Femur (tissue), 1 donor: ENCODE results near the gene KCNN1.
"Not testable (repeated sequence)": the region's sequence is repeated elsewhere in the genome, so short reads cannot be mapped to it uniquely, and the experiment has no call there.

Source experiments
- DNase-seq: peaks from one replicate; pipeline ENCODE4 v3.0.0-alpha.2; 2017

The KCNN1 gene

GRCh38 chr19:17969096-17969792 lies 2.3 kb downstream of the KCNN1 start:
- DNase-seq: no peak

DNA sequence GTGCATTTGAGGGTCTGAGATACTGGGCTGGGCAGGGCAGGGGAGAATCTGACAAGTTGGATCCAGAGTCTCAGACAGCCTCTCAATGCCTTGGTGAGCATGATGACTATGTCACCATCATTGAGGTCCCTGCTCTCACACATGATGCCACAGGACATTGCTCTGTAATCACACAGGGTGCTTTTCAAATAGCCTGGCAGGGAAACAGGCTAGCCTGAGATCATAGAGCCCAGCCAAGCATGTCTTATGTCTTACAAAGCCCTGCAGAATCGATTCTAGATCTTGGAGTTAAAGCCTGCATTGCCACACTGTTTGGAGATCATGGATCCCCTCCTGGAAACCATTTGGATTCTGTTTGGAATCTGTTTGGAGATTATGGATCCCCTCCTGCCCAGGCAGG lies 5.3 kb downstream of the KCNN1 start:
- DNase-seq: no peak

DNA sequence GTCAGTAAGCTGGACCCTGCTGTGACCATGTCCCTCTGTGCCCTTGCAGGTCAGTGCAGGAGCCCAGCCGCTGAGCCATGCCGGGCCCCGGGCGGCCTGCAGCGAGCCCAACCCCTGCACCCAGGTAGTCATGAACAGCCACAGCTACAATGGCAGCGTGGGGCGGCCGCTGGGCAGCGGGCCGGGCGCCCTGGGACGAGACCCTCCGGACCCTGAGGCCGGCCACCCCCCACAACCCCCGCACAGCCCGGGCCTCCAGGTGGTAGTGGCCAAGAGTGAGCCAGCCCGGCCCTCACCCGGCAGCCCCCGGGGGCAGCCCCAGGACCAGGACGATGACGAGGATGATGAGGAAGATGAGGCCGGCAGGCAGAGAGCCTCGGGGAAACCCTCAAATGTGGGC lies 6.9 kb downstream of the KCNN1 start:
- DNase-seq: no peak

DNA sequence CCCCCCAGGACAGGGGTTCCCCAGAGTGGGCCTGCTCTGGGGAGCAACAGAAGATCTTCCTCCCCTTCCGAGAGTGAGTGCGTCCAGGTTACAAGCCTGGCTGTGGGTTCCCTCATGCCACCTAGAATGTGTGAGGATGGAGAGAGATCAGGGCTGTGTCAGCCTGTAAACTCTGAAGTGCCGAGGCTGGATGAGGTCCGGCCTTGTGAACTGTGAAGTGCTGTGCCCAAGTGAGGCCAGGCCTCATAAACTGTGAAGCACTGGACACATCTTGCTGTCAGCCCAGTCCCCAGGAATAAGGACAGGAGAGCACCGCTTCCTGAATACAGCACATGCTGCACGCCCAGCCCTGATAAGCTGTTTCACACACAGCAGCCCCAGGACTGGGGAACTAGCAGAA lies 7.6 kb downstream of the KCNN1 start:
- DNase-seq: no peak

GRCh38 chr19:17975032-17975431 lies 8.1 kb downstream of the KCNN1 start:
- no peak for DNase-seq

DNA sequence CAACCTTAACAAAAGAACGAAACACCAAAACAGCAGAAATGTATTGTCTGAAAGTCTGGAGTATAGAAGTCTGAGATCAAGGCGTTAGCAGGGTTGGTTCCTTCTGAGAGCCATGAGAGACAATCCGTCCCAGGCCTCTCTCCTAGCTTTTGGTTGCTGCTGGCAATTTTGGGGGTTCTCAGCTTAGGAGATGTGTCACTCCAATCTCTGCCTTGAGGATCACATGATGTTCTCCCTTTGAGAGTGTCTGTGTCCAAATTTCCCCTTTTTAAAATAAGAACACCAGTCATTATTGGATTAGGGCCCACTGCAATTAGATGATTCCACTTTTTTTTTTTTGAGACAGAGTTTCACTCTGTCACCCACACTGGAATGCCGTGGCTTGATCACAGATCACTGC lies 10.1 kb downstream of the KCNN1 start:
- DNase-seq: no peak

DNA sequence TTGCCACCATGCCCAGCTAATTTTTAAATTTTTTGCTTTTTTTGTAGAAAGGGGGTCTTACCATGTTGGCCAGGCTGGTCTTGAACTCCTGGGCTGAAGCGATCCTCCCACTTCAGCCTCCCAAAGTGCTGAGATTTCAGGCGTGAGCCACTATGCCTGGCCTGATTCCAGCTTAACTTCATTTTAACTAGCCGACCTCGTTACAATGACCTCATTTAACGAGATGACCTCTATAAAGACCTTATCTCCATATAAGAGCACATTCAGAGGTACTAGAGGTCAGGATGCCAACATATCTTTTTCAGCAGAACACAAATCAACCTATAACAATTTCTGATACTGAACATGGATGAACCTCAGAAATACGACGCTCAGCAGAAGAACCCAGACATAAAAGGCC lies 10.6 kb downstream of the KCNN1 start:
- DNase-seq: no peak

GRCh38 chr19:17981611-17982010 lies 14.7 kb downstream of the KCNN1 start:
- DNase-seq: no peak

DNA sequence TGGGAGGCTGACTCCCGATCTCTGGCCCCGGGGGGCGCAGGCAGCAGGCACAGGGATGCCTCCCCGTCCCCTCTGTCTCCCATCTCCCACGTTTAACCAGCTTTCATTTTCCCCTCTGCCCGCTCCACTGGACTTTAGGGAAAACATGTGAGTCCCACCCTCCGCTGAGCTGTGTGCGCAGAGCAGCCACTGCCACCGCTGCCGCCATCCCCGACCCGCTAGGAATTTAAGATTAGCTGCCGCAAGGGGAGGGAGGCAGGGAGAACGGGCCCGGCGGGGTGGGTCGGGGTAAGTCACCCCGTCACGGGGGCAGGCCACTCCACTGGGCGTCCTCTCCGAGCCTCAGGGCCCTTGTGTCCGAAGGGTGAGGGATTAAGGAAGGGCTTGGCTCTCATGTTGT lies 15.5 kb downstream of the KCNN1 start:
- no peak for DNase-seq

DNA sequence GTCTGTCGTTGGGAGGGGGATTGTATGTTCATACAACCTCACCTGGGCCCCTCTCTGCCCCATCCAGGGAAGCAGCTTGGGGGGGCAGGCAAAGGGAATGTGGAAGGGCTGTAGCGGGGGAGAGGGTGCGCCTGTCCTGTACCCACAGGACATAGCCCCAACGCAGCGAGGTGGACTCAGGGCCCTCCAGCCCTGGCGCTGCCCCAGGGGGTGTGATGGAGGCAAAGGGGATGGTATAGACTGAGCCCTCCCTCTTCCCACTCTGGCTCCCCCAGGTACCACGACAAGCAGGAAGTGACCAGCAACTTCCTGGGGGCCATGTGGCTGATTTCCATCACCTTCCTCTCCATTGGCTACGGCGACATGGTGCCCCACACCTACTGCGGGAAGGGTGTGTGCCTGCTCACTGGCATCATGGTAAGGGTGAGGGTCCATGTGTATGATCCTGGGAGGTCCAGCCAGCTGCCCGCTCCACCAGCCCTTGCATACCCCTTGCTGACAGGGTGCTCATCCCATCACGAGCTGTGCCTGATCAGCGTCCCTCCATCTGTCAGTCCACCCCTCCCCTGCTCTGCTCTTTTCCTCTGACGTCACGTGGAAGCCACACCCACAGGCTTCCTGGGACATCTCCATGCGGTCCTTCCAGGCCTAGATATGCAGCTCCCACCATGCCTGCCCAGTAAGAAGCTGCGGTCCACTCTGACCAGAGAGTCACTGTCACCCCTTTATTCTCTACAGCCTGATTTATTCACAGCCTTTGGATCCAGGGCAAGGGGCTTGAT lies 18.3 kb downstream of the KCNN1 start:
- no peak for DNase-seq

DNA sequence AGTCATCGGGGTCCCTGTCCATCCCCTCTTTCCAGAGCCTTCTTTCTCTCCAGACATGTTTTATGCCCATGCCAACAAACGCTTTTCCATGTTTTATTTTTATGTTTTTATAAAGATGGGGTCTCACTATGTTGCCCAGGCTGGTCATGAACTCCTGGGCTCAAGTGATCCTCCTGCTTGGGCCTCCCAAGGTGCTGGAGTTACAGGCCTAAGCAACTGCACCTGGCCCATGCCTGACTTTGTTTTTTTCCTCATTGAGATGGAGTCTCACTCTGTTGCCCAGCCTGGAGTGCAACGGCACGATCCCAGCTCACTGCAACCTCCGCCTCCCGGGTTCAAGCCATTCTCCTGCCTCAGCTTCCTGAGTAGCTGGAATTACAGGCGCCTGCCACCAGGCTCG lies 19.7 kb downstream of the KCNN1 start:
- DNase-seq: not testable (repeated sequence)

GRCh38 chr19:17988161-17988560 lies 21.3 kb downstream of the KCNN1 start:
- DNase-seq: no peak

DNA sequence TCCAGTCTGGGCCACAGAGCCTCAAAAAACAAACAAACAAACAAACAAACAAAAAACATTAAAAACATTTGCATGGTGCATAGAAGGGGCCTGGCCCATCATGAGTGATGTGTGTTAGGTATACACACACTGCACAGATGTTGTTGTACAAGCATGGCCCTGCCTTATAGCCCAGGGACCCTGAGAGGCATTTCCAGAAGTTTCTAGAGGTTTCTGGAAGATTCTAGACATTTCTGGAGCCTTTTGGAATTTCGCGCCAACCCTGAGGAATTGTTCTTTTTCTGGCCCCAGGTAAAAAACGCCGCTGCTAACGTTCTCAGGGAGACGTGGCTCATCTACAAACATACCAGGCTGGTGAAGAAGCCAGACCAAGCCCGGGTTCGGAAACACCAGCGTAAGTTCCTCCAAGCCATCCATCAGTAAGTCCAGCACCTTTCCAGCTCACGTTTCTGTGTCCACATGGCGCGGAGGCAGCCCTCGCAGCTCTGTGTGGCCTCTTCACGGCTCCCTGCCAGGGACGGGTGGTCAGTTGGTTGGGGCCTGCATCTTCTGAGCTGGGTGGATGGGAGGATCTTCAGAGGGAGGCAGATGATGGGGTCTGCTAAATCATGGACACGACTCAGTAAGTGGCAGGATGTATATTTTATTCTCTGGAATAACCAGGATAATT lies 22.7 kb downstream of the KCNN1 start:
- no peak for DNase-seq

- DNase-seq: no peak
These were observed 26.3 kb downstream of the KCNN1 start for GRCh38 chr19:17993076-17993813.

- peak; percentile 91 for DNase-seq
These were observed 30.0 kb downstream of the KCNN1 start for GRCh38 chr19:17996826-17997316.

DNA sequence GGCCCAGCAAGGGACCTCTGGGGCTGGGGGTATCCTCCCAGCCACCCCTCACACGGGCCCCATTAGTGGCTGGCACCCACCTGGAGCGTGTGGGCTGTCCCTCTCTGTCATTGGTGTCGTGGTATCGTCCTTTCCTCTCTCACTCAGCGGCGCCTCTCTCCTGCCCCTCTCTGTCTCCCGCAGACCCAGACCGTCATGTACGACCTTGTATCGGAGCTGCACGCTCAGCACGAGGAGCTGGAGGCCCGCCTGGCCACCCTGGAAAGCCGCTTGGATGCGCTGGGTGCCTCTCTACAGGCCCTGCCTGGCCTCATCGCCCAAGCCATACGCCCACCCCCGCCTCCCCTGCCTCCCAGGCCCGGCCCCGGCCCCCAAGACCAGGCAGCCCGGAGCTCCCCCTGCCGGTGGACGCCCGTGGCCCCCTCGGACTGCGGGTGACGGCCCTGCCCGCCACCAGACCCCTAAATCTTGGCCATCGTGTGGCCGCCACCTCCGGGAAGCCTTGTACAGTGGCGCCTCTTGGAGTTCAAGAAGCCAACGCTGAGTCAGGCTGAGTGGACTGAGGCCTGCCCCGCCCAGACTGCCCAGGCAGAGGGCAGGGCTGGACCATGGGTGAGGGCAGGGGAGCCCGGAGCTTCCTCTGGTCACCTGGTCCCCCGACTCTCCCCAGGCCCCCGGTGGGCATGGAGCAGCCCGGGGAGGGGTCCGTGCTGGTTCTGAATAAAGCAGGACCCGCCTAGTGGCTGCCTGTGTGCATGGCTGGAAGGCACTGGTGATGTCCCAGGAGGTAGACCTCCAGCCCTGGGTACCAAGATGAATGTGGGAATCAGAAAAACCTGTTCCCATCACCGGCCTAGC lies 31.3 kb downstream of the KCNN1 start:
- no peak for DNase-seq

GRCh38 chr19:17998827-17999150 lies 31.9 kb downstream of the KCNN1 start:
- DNase-seq: no peak

DNA sequence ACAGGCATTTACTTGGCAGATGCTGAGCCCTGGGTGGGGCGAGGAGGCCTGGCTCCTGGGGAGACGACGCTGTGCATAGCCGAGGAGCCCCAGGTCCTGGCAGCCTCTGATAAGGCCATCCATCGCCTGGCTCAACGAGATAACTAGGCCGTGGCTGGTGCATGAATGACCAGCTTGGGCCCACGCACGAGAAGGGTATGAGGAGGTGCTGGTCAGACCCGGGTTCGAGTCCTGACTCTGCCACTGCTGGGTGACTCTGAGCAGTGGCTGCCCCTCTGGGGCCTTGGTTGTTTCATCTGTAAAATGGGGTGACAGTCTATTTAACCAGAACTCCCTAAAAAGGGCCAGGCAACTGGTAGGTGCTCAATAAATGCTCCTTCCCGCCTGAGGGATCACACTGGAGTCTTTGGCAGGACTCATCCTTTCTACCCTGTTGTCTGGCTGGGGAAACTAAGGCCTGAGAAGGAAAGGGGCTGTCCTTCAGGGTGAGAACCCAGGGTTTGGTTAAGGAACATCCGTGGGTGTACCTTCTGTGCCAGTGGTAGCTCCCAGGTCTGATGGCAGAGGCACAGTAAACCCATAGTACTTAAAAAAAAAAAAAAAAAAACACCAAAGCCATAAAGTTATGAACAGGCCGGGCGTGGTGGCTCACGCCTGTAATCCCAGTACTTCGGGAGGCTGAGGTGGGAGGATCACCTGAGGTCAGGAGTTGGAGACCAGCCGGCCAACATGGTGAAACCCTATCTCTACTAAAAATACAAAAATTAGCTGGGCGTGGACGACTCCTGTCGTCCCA lies 33.0 kb downstream of the KCNN1 start:
- DNase-seq: peak; percentile 59

DNA sequence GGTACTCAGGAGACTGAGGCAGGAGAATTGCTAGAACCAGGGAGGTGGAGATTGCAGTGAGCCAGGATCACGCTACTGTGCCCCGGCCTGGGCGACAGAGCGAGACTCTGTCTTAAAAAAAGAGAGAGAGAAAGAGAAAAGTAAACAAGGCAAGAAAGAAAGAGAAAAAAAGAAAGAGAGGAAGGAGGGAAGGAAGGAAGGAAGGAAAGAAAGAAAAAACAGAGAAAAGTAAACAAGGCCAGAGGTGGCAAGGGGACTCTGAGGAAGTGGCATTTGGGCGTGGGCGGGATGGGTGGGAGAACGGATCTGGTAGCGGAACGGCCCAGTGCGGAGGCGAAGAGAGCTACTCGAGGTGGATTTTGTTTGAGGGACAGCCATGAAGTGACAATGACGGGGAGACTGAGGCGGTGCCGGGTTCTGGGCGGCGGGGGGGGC lies 33.6 kb downstream of the KCNN1 start:
- no peak for DNase-seq

DNA sequence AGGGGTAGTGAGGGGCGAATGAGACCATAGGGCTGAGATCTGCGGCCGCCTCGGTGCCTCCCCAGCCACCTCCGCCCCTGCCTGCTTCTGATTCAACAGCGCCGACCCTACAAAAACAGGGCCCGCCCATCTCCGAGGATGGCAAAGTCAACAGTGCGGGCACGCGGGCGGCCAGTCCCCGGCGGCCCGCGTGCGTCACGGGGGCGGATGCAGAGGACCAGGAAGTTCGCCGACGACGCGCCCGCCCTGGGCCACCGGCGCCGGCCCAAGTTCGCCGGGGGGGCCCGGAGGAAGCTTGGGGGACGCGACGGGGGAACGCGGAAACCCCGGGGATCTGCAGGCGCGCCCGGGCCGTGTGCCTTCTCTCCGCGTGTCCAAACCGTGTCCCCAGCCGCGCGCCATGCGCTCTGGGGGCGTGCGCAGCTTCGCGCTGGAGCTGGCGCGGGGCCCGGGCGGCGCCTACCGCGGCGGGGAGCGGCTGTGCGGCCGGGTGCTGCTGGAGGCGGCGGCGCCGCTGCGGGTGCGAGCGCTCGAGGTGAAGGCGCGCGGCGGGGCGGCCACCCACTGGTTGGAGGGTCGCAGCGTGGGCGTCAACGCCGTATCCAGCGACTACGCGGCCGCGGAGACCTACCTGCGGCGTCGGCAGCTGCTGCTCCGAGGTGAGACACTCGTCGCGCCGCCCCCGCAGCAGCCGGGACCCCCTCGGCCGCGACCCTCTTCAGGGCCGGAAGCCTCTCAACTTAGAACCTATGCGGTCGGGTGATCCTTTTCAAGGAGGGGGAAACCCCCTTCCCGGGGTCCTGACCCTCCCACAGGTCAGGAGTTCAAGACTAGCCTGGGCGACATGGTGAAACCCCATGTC lies 34.2 kb downstream of the KCNN1 start:
- peak; percentile 89 for DNase-seq
